ENCODE data around the gene ITIH1. TPM values are rescaled to one million over a fixed set of nuclear protein-coding genes. Genes with fewer than 3 reads are reported as not detected.
A peak's percentile ranks its signal among the peaks of the same experiment; 100 is the strongest.

Gene ITIH1
- total RNA-seq, 1 experiment from 2014 or later: 0.26 TPM

- no peak for TF ChIP-seq AFF4 (CRISPR knock-in tag; IDR thresholded peaks at IDR 0.05; ENCODE audit: borderline replicate concordance)
- TF ChIP-seq ZNF671 (CRISPR knock-in tag; IDR thresholded peaks at IDR 0.05): no peak
- no peak for TF ChIP-seq E2F5 (CRISPR knock-in tag; IDR thresholded peaks at IDR 0.05)
These were observed 37.7 kb upstream of the ITIH1 start (continued) for GRCh38 chr3:52739730-52740129.

GRCh38 chr3:52742418-52743041 is 34.9 kb upstream of the ITIH1 start:
- H3K4me1 Mint-ChIP-seq: no peaks in the 10 kb centered on the region
- DNase-seq (ENCODE audit: low spot score) (no peak), ATAC-seq (no peak)
- POLR2A ChIA-PET: no interaction called here
- no peaks in the 10 kb centered on the region for H3K27me3 Mint-ChIP-seq (ENCODE audit: low read depth)
- CTCF ChIA-PET: interaction anchor here (0.8 to 1.9 kb wide), 4 partner anchors 28 to 78 kb away, joined by 3 to 7 read pairs (median 5); partner anchors contain the start of gene NEK4
- H3K4me3 Mint-ChIP-seq: no peak overlapping the region
- TF ChIP-seq CTCF (IDR thresholded peaks at IDR 0.05): 0 out of 2 replicates have a peak, but pooled peaks have one; percentile 16
- TF ChIP-seq TP53 (CRISPR knock-in tag; IDR thresholded peaks at IDR 0.05): no peak
- no peak for TF ChIP-seq ZMAT4 (CRISPR knock-in tag; IDR thresholded peaks at IDR 0.05)
- no peak for TF ChIP-seq TEAD1 (CRISPR knock-in tag; IDR thresholded peaks at IDR 0.05)
- TF ChIP-seq CDX4 (CRISPR knock-in tag; IDR thresholded peaks at IDR 0.05; ENCODE audit: borderline replicate concordance): no peak
- no peak for TF ChIP-seq IRF1 (CRISPR knock-in tag; IDR thresholded peaks at IDR 0.05)
- TF ChIP-seq ZNF423 (CRISPR knock-in tag; IDR thresholded peaks at IDR 0.05): no peak
- H3K27ac Mint-ChIP-seq: no peak overlapping the region
- peaks cover 66% of the 10 kb centered on the region for H3K36me3 Mint-ChIP-seq
- no peaks in the 10 kb centered on the region for H3K9me3 Mint-ChIP-seq

- DNase-seq (ENCODE audit: low spot score): no peak
- POLR2A ChIA-PET: no interaction called here
- no peaks in the 10 kb centered on the region for H3K4me1 Mint-ChIP-seq
- H3K4me3 Mint-ChIP-seq: no peak overlapping the region
- peaks cover 66% of the 10 kb centered on the region for H3K36me3 Mint-ChIP-seq
- no peaks in the 10 kb centered on the region for H3K27me3 Mint-ChIP-seq (ENCODE audit: low read depth)
- H3K27ac Mint-ChIP-seq: no peak overlapping the region
- TF ChIP-seq ETV6 (CRISPR knock-in tag; IDR thresholded peaks at IDR 0.05): no peak
- TF ChIP-seq IRF1 (CRISPR knock-in tag; IDR thresholded peaks at IDR 0.05): no peak
- no peak for TF ChIP-seq AR (CRISPR knock-in tag; IDR thresholded peaks at IDR 0.05)
- no peak for TF ChIP-seq SMAD4 (CRISPR knock-in tag; IDR thresholded peaks at IDR 0.05)
- no peak for TF ChIP-seq OVOL2 (CRISPR knock-in tag; IDR thresholded peaks at IDR 0.05; ENCODE audit: borderline replicate concordance)
- TF ChIP-seq ZMAT4 (CRISPR knock-in tag; IDR thresholded peaks at IDR 0.05): no peak
- no peak for TF ChIP-seq NR1H2 (CRISPR knock-in tag; IDR thresholded peaks at IDR 0.05)
- TF ChIP-seq RELA (CRISPR knock-in tag; IDR thresholded peaks at IDR 0.05; ENCODE audit: borderline replicate concordance): no peak
- ATAC-seq: no peak
- CTCF ChIA-PET: interaction anchor here (0.9 to 1.9 kb wide), 3 partner anchors 28 to 78 kb away, joined by 3 to 6 read pairs (median 4); partner anchors contain the start of gene NEK4
- H3K9me3 Mint-ChIP-seq: no peaks in the 10 kb centered on the region
These were observed 34.2 kb upstream of the ITIH1 start for GRCh38 chr3:52743152-52743551.

Measured in WTC11 (cell line).